HG03439 (cell line): ENCODE results near the gene HUS1.
"Not testable (repeated sequence)": the region's sequence is repeated elsewhere in the genome, so short reads cannot be mapped to it uniquely, and the experiment has no call there.

ENCODE experiments used
- ATAC-seq: cut with Tn5 transposase; IDR thresholded peaks from one replicate; pipeline ENCODE4 v1.9.1; 2021; ENCODE audit warnings: mild to moderate bottlenecking, moderate library complexity; ENCODE audit not compliant: unreplicated experiment

The HUS1 gene

GRCh38 chr7:47980648-47981047, 1.2 kb upstream of the HUS1 start:
- ATAC-seq: not testable (repeated sequence)

- ATAC-seq: no peak
Observed at GRCh38 chr7:47979832-47980181, 392 bp upstream of the HUS1 start.

DNA sequence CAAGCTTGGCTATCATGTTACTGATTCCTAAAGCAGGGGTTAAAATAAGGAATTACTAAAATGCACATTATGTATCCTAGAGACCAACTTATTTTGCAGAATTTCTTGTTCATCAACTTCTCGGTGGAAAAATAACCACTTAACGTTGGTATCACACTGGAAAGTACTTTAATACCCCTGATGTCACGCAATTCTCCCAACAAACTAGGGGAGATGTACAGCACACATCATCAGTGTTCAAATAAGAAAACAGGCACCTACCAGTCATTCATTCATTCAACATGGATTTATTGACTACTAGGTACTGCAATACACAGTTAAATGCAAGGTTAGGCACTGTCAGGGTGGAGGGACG, 648 bp downstream of the HUS1 start:
- ATAC-seq: no peak

DNA sequence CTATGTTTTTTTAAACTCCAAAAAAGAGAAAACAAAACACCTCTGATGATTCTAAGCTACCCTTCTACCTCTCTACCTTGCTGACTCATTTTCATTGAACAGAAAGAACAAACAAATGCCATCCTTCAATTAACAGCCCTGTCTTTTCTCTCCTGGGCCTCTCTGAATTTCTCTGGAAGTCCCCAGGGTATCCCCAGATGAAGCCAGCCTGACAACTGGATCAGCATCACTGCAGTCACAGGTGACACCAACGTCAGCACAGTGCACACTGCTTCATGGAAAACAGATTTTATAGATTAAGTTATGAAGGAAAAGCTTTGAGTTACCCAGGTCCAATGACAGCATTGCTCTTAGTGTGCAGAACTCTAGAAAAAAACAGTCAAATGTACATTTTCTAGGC, 5.7 kb downstream of the HUS1 start:
- no peak for ATAC-seq

GRCh38 chr7:47970761-47971160, 8.7 kb downstream of the HUS1 start:
- no peak for ATAC-seq

DNA sequence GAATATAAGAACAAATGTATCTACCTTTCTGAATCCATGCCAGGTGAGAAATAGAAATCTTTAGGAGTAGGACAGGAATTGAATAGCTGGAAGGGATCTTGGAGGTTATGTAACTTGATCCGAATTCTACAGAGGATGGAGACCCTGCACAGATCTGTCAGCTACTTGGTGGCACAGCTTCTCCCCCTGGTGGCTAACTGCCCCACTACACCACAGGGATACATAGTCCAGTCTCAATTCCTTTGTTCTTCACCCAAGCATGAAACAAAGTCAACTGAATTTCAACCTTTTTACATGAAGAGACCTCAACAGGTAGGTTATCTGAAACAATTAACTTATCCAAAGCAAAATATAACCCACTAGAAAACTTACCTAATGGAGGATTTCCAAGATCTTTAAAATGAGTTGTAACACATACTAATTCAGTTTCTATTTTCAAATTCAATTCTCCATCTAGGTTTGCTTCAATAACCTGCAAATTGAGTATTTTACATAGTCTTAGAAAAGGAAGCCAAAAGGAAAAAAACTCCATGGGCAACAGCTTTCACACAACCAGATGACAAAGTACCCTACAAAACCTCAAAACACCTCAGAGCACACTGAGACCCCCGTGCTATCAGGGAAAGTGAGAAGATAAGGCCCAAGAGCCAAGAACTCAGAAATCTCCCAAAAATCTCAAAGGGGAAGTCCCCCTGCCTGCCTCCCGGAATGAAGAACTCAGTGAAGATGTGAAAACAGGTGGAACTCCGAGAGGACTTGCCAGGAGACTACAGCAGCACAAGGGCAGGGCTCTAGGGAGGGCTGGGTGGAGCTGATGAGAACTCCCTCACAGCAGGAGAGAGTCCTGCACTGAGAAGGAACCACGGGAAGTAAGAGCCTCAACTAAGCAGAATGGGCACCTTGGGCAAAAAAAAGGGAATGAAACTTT, 10.3 kb downstream of the HUS1 start:
- no peak for ATAC-seq

GRCh38 chr7:47967708-47968107, 11.7 kb downstream of the HUS1 start:
- no peak for ATAC-seq

- ATAC-seq: no peak
Observed at GRCh38 chr7:47967123-47967522, 12.3 kb downstream of the HUS1 start.

DNA sequence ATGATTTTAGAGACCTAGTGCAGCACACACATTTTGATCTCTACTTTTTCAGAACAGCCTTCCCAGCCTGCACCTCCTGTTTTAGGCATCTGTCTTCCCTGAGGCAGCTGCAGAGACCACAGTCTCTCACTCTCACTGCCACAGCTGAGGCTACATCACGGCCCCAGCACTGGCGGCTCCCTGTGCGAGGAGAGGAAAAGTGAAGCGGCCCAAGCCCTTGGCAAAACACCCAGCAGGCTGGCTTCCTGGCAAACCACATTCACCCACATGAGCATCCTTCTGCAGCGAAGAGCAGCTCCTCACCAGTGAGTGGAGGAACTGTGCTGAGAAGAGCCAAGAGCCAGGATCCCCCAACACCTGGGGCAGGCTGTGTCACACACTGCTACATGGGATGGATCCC, 14.0 kb downstream of the HUS1 start:
- no peak for ATAC-seq

GRCh38 chr7:47962262-47962661, 17.2 kb downstream of the HUS1 start:
- no peak for ATAC-seq

GRCh38 chr7:47957156-47957555, 22.3 kb downstream of the HUS1 start:
- no peak for ATAC-seq

GRCh38 chr7:47956220-47956619, 23.2 kb downstream of the HUS1 start:
- ATAC-seq: no peak

DNA sequence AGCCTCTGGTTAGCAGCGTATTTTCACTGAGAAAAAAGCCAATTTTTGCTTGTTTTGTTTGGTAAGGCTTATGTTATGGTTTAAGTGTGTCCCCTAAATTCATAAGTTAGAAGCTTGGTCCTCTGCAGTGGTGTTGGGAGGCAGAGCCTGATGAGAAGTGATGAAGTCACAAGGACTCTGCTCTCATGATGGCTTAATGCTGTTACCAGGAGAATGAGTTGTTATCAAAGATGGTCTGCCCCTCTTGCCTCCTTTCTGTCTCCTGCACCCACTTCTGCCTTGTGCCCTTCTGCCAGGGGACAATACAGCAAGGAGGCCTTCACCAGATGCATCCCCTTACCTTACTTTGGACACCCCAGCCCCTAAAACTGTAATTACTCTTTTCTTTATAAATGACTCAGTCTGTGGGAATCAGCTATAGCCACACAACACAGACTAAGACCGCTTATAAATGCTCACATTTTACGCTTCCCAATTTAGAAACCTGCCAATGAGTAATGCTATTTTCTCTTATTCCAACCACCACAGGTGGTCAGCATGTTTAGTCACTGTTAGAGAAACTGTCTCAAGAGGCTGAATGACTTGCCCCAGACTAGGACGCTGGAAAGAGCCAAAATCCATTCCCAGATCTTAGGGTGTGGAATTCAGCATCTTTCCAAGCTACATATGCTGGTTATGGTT, 25.0 kb downstream of the HUS1 start:
- ATAC-seq: no peak

- peak; percentile 71 for ATAC-seq
Observed at GRCh38 chr7:47953822-47954221, 25.6 kb downstream of the HUS1 start.

- ATAC-seq: no peak
Observed at GRCh38 chr7:47952224-47952623, 27.2 kb downstream of the HUS1 start.

- ATAC-seq: no peak
Observed at GRCh38 chr7:47951374-47951773, 28.0 kb downstream of the HUS1 start.

DNA sequence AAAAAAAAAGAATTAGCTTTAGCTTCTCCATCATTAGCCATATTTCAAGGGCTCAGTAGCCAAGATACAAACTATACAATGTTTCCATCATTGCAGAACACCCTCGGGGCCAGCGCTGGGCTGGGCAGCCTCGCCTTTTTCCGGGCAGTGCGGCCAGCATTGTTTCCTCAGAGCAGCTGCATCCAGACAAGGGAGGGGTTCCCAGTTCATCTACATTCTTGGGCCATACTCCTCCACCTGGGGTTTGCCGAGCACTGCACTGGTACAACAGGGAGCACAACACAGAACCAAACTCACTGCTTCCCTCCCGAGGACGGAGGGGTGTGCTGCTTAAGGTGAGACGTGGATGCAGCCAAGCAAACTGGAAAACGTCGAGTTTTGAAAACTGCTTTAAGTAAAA, 28.7 kb downstream of the HUS1 start:
- ATAC-seq: no peak

DNA sequence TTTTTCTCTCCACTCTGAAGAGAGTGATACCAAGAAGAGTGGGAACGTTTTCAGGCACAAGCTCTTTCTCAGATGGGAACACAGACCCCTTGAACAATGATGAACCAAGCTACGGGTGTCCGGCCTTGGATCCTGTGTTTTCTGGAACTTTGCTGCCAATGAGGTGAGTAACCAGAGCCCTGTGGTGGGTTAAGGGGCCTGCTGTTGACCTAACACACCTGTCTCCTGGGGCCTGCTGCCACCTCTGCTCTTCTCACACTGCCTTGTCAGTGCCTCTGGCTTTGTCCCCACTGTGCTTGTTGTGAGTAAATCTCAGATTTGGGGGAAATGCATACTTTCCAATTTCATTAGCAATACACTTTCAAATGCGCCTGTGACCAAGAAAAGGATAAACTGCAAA, 29.7 kb downstream of the HUS1 start:
- ATAC-seq: no peak

DNA sequence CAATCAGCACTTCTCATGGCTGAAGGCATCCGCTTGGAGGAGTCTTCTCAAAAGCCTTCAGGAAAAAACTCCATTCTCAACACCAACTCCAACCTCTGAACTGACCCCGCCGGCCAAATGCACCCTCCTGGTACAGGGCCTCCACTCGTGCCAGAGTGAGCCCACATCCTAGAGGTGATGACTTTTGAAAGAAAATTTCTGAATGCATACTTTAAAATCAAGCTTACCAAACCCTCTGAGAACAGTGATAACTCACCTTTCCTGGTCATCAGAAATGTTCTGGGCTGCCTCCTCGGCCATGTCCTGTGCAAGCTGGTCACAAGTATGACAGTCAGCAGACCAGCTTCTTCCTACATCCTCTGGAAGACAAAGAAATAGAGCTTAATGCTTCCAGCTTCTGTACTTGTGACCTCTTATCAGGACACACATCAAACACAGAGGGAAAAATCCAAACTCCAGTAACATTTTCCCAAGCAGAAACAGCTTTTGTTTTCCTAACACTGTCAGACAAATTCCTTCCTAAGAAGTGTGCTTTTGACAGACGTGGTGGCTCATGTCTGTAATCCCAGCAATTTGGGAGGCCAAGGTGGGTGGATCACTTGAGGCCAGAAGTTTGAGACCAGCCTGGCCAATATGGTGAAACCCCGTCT, 31.1 kb downstream of the HUS1 start, which contains the start of gene PKD1L1:
Gene PKD1L1, minus strand, starts transcription at position 326 of the 650 bp plus-strand sequence. Its CDS starts 26 bp downstream, at position 300.
- ATAC-seq: no peak

- ATAC-seq: no peak
Observed at GRCh38 chr7:47947355-47947749, 32.1 kb downstream of the HUS1 start.

DNA sequence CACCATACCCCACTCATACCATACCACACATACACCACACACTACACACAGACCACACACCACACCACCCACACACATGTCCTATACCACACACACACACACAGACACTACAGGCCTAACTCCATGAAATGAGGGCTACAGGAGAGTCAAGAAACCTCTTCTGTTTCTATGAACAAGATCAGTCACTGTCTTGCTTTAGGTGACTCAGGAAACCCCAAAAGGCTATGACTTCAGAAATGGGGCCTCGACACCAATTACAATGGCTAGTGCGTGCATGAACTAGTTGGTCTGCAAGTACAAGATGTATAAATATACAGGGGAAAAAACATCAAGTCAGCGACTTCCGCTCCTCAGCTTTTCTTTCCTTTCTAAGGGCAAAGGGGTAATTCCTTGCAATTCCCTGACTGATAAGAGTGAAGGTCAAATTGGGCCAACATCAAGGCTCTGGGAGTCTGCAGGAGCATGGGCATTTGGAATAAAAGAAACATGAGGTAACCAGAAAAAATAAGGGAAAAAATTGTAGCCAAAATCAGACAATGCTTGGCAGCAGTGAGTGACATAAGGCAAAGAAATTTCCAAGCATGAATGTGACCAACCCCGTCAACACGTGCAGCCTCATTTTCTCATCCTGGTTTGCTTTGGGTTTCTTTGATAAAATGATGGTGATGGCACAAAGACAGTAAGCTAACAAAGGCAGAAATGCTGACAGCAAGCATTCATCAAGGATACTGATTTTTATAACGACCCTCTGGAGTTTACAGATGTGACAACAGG, 32.6 kb downstream of the HUS1 start:
- no peak for ATAC-seq
